Stimulated activated CD4-positive, alpha-beta T cell treated with anti-CD3 and anti-CD28 coated beads, TNF-alpha, amount 100 ng/mL, for 1 hour (primary cell): ENCODE results near the gene FLT3.
"Not testable (repeated sequence)": the region's sequence is repeated elsewhere in the genome, so short reads cannot be mapped to it uniquely, and the experiment has no call there.

Source experiments
- DNase-seq, 3 donors: peaks; one replicate each; pipeline ENCODE4 v3.0.0-alpha.2; 2020; ENCODE audit warnings: low read depth in 3 of 3, low spot score in 1 of 3

The FLT3 gene

DNA sequence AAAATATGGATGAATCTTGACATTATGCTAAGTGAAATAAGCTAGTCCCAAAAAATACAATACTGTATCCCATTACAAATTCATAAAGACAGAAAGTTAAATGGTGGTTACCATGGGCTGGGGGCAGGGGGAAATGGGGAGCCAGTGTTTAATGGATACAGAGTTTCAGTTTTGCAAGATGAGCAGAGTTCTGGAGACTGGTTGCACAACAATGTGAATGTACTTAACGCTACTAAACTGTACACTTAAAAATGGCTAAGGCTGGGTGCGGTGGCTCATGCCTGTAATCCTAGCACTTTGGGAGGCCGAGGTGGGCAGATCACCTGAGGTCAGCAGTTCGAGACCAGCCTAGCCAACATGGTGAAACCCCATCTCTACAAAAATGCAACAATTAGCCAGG is 1.5 kb upstream of the FLT3 start:
- DNase-seq = not testable (repeated sequence)

DNA sequence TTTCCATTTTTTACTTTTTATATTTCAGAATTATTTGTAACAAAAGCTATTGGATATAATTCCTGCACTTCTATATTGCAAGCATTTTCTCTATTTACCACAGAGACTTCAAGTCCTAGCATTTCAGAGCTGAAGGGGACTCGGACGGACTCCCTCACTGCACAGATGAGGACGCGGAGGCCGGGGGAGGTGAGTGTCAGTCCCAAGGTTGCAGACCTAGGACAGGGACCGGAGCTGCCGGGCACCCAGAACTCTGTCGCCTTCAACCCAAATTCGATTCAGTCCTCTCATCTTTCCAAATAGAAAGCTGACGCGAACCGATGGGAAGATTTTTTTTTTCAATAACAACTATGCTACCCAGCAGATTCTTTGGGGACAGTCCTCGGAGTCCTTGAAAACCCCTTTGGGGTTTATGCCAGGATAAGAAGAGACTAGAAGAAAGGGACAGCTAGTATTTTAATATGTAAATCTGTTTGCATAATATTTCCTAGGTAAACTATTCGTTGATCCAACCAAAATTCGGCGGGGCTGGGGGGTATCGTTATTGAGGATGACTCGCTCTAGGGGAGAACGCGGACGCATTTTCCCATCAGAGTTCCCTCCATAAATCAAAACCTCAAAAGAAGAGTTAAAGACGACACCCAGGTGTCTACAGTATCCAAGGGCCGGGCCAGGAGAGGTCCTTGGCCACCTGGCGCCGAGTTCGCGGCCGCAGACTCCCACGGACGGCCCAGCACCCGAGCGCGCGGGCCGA is 803 bp downstream of the FLT3 start:
- no peak for DNase-seq

- DNase-seq = no peak
Observed at GRCh38 chr13:28097503-28097902, 2.9 kb downstream of the FLT3 start.

- no peak for DNase-seq
Observed at GRCh38 chr13:28094306-28094705, 6.1 kb downstream of the FLT3 start.

- no peak for DNase-seq
Observed at GRCh38 chr13:28093881-28094280, 6.5 kb downstream of the FLT3 start.

GRCh38 chr13:28092431-28092830 is 7.9 kb downstream of the FLT3 start:
- DNase-seq = no peak

DNA sequence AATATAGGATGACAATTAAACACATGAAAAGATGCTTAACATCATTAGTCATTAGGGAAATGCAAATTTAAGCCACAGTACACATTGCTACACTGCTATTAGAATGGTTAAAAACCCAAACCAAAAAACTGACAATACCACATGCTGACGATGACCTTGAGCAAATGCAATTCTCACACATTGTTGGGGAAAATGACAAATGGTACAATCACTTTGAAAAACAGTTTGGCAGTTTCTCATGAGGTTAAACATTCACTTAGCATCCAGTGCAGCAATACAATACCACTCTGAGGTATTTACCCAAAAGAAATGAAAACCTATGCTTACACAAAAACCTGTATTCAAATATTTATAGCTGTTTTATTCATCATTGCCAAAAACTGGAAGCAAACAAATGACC is 11.3 kb downstream of the FLT3 start:
- no peak for DNase-seq

DNA sequence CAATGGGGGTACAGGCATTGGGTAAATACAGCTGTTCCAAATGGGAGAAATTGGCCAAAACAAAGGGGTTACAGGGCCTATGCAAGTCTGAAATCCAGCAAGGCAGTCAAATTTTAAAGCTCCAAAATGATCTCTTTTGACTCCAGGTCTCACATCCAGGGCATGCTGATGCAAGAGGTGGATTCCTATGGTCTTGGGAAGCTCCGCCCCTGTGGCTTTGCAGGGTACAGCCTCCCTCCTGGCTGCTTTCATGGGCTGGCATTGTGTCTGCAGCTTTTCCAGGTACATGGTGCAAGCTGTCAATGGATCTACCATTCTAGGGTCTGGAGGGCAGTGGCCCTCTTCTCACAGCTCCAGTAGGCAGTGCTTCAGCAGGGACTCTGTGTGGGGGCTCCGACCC is 22.6 kb downstream of the FLT3 start:
- DNase-seq = not testable (repeated sequence)

DNA sequence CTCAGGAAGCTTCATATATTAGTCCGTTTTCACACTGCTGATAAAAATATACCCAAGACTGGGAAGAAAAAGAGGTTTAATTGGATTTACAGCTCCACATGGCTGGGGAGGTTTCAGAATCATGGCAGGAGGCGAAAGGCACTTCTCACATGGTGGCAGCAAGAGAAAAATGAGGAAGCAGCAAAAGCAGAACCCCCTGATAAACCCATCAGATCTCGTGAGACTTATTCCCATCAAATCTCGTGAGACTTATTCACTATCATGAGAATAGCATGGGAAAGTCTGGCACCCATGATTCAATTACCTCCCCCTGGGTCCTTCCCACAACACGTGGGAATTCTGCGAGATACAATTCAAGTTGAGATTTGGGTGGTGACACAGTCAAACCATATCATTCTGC is 23.1 kb downstream of the FLT3 start:
- no peak for DNase-seq

GRCh38 chr13:28071424-28071823 is 29.0 kb downstream of the FLT3 start:
- DNase-seq = no peak

- no peak for DNase-seq
Observed at GRCh38 chr13:28067491-28067890, 32.9 kb downstream of the FLT3 start.

GRCh38 chr13:28058866-28059613 is 41.3 kb downstream of the FLT3 start:
- DNase-seq = peak in 1 of 3 donors; percentile 18

DNA sequence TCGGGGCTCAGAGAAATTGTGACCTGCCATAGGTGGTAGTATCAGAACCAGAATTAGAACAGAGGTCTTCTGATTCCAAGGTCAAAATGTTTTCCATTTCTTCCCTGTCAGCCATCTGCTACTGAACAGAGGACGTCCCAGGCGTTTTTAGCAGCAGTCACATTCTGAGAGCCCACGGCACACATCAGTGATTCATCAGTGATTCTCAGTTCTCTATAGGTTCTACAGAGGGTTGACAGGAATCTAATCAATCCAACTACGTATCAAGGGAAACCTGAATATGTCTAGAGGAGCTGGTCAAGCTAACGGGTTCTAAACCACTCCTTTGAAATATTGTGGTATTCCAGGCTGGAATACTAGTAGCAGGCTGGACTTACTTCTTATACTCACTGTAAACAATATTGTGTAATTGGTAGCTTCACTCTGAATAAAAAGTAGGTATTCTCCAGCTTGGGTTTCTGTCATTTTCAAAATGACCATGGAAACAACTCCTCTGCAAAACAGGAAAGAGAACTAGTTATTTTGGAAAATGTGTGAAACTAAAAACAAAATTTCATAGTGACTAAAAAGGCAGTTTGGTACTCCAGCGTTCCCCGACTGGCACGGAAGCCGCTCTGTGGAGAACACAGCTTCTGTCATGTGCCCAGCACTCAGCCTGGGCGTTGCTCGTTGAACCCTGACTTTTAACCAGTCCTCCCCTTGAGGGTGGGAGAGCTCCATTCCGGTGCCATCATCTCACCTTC is 43.2 kb downstream of the FLT3 start:
- DNase-seq = no peak

GRCh38 chr13:28056426-28056825 is 44.0 kb downstream of the FLT3 start:
- DNase-seq = no peak

- no peak for DNase-seq
Observed at GRCh38 chr13:28055357-28055756, 45.0 kb downstream of the FLT3 start.

- no peak for DNase-seq
Observed at GRCh38 chr13:28052945-28053344, 47.4 kb downstream of the FLT3 start.

DNA sequence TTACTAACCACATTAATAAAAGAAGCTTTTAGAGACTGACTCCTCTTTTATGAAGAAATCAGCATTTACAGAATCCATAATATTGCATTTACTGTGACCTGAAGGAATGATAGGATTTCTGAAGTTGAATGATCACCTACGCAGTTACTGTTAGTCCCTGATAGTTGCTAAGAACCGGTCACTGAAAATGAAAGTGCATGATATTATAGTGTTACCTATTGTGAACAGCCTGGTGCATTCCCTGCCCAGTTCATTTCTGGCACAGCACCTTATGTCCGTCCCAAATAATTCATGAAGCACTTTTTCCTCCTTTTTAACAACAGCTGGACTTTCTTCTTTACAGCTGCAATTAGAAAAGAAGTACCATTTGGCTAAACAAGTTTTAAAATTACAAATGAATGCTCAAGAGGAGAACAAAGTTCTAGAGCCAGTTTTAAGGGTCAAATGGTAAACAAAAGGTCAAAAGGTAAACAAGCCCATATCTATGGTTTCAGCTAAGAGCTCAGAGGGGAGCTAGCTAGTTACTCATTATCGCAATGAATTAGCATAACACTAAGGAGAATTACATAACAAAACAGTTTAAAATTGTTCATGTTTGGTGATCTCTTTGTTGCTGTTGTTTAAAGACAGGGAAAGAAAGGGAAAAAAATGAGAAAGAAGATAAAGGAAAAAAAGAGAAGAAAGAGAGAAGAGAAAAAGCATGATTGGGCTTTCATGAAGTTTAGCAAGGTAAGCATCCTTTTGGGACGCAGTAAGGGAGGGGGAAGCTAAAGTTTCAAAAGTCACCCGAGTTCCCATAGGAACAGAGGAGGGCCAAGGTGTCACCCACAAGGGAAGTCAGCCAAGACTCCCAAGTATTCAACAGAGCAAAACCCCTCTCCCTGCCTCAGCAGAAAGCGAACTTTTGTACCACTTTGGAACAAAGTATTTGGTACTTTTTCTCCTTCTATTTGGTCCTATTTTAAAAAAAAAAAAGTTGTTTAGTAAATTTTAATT is 50.2 kb downstream of the FLT3 start:
- no peak for DNase-seq

DNA sequence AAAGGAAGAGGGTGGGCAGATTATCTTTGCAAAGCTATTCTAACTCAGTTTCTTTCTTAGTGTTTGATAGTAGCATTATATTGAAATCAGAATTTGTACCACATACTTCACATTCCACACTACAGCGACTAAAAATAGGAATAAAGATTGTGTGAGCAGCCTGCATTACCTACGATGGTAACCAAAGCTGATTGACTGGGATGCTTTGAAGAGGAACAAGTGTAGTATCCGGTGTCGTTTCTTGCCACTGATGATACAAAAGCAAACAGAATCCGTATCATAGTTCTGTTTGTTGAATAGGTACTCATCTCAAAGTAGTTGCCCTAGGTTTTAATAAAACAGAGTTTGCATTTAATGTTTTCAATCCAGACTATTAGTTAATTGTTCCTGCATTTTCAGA is 51.2 kb downstream of the FLT3 start:
- DNase-seq = no peak

DNA sequence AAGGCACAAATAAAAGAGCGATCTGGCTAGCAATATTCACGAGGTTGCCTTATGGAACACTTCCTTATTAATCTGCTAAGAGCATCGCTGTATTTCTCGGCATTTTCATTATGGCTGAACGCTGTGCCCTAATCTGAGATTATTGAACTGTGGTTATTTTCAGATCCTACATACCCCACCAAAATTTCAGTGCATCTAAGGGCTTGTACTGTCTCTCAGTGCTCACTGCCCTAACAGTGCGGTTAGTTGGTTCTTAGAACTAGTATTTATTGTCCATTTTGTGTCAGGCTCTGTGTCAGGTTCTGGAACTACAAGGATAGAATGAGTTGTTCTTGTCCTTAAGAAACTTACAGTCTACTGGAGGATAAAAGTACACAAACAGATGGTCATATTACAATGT is 51.6 kb downstream of the FLT3 start:
- DNase-seq = no peak

DNA sequence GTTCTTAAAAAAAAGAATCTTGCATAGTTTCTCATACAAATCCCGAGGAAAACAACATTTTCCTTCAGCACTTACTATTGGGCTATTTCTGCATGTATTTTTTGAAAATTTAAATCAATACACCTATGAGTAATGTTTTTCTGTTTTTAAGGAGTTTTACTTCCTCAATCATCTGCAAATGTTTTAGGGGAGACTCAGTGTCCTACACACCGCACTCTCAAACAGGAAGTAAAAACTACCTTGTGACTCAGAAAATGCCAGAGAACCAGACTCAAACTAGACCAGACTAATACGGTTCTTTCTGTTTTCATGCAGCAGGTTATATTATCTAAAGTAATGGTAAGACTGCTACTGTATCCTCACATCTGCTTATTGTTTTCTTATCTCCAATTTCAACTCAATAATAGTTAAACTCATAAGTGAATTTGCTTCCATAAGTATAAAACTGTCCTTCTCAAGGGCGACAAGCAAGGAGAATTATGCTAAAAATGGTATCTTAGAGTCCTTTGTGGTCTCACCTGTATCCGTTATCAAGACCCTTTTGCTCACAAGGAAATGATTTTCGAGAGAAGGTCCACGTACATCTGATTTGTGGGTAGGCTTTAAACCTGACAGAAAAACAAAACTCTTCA is 52.5 kb downstream of the FLT3 start:
- DNase-seq = no peak
